GM12865 (cell line): ENCODE measurements around the gene SLC15A5.

ENCODE experiments used
- DNase-seq: peaks from one replicate; pipeline ENCODE4 v3.0.0; 2010; ENCODE audit warnings: low read depth
- H3K4me3 ChIP-seq: 2 replicates; pipeline ENCODE4 v1.5.1; 2011; ENCODE audit warnings: mild to moderate bottlenecking, low read depth, low read length, control low read depth
- CTCF ChIP-seq: IDR thresholded peaks from 2 replicates; pipeline ENCODE4 v1.5.1; 2011; ENCODE audit warnings: low read length, control low read depth, low read depth, inconsistent platforms; ENCODE audit not compliant: insufficient read depth; ENCODE audit errors: missing control alignments

SLC15A5 gene

GRCh38 chr12:16158050-16158449, 119.4 kb downstream of the SLC15A5 start:
- no peak for TF ChIP-seq CTCF
- no peak overlapping the region for H3K4me3 ChIP-seq
- no peak for DNase-seq

- H3K4me3 ChIP-seq = no peak overlapping the region
- TF ChIP-seq CTCF = no peak
- no peak for DNase-seq
These were observed 121.5 kb downstream of the SLC15A5 start for GRCh38 chr12:16155938-16156337.

GRCh38 chr12:16154990-16155389, 122.5 kb downstream of the SLC15A5 start:
- no peak overlapping the region for H3K4me3 ChIP-seq
- DNase-seq = no peak
- TF ChIP-seq CTCF = no peak

- no peak for DNase-seq
- no peak overlapping the region for H3K4me3 ChIP-seq
- no peak for TF ChIP-seq CTCF
These were observed 124.4 kb downstream of the SLC15A5 start for GRCh38 chr12:16152885-16153673.

GRCh38 chr12:16150276-16150675, 127.2 kb downstream of the SLC15A5 start:
- no peak overlapping the region for H3K4me3 ChIP-seq
- DNase-seq = no peak
- no peak for TF ChIP-seq CTCF

- no peak for DNase-seq
- no peak for TF ChIP-seq CTCF
- no peak overlapping the region for H3K4me3 ChIP-seq
These were observed 128.5 kb downstream of the SLC15A5 start for GRCh38 chr12:16148938-16149337.
